Measurements from ENCODE around the gene ZBTB21.
"Not testable (repeated sequence)": the region's sequence is repeated elsewhere in the genome, so short reads cannot be mapped to it uniquely, and the experiment has no call there.

ZBTB21 gene

DNA sequence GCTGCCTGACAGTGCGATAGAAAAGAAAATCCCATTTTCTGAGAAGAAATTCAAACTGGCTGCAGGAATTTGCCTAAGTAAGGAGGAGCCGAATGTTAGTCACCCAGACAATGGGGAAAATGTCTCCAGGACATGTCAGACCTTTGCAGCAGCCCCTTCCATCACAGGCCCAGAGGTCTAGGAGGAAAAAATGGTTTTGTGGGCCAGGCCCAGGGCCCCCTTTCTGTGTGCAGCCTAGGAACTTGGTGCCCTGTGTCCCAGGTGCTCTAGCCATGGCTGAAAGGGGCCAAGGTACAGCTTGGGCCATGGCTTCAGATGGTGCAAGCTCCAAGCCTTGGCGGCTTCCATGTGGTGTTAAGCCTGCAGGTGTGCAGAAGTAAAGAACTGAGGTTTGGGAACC lies 14.6 kb downstream of the ZBTB21 start:
- no peak for DNase-seq (ENCODE audit: low read depth, low spot score)

DNA sequence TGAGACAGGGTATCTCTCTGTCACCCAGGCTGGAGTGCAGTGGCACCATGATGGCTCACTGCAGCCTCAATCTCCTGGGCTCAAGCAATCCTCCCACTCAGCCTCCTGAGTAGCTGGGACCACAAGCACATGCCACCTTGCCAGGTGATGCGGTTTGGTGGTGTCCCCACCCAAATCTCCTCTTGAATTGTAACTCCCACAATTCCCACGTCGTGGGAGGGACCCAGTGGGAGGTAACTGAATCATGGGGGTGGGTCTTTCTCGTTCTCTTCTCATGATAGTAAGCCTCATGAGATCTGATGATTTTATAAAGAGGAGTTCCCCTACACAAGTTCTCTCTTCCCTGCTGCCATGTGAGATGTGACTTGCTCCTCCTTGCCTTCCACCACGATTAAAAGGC lies 15.5 kb downstream of the ZBTB21 start:
- not testable (repeated sequence) for DNase-seq (ENCODE audit: low read depth, low spot score)

GRCh38 chr21:41993744-41994143 lies 16.4 kb downstream of the ZBTB21 start:
- no peak for DNase-seq (ENCODE audit: low read depth, low spot score)

- DNase-seq (ENCODE audit: low read depth, low spot score): no peak
Measured at GRCh38 chr21:41992576-41992975, 17.6 kb downstream of the ZBTB21 start.

GRCh38 chr21:41991659-41992058 lies 18.5 kb downstream of the ZBTB21 start:
- DNase-seq (ENCODE audit: low read depth, low spot score): no peak

DNA sequence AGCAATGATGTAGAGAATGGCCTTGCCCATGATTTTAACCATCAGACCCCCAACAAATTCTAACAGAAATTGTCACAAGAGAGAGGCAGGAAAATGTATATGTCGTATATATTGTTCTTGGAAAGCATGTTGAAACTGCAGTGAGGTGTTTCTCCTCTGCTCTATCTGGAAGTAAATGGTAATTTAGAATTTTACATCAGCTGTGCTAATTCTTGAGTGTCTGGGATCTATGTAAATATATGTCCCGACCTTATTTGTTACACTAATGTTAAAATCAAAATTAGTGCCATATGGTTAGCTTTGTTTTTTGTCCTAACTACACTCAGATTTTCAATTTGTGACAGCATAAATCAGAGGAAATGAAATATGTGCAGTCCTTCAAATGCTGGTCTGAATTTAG lies 20.5 kb downstream of the ZBTB21 start:
- no peak for DNase-seq (ENCODE audit: low read depth, low spot score)

DNA sequence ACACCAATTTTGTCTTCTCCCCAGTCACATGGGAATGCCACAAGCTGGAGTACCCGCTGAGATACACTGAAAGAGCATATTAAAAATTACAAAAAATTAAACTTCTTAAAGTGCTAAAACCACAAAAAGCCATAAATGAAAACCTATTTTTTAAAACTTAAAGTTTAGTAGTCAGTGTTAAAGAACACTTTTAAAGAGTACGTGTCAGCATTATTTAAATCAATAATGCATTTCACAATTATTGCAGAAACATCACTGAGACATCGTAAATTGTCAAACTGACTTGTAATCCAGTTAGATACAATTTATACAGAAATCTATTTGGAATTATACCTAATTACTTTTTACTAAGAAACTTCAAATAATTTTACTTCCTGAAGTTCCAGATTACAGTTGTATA lies 22.9 kb downstream of the ZBTB21 start:
- no peak for DNase-seq (ENCODE audit: low read depth, low spot score)

DNA sequence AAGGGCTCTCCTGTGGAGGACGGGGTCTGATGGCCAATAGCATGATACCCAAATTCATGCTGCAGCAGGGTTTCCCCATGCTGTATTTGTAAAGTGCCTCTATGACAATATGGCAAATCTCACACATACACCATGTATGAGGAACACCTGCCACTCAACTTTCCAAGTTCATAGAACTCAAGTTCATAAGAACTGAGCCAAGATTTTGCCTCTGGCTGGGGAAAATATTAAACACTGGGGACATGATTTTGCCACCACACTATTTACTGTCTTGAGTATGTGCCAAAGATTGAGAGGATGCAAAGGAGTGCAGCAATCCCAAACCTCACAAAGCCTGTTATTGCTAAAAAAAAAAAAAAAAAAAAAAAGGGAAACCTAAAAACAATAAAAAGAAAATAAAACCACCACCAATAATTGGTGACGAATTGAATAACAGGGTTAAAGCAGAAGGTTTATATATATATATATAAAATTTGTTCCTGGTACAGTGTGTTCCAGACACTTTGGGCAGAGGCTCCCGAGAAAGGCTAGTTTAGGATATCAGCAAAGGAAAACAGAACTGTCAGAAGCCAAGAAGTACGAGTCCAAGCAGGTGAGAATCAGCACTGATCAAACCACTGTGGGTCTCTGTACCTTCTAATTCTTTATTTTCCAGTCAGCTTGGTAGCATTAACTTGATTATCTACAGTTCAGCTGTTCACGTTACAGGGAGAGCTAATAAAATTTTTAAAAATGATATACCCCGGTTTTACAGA lies 24.3 kb downstream of the ZBTB21 start:
- no peak for DNase-seq (ENCODE audit: low read depth, low spot score)

- no peak for DNase-seq (ENCODE audit: low read depth, low spot score)
Measured at GRCh38 chr21:41983229-41983628, 26.9 kb downstream of the ZBTB21 start.

DNA sequence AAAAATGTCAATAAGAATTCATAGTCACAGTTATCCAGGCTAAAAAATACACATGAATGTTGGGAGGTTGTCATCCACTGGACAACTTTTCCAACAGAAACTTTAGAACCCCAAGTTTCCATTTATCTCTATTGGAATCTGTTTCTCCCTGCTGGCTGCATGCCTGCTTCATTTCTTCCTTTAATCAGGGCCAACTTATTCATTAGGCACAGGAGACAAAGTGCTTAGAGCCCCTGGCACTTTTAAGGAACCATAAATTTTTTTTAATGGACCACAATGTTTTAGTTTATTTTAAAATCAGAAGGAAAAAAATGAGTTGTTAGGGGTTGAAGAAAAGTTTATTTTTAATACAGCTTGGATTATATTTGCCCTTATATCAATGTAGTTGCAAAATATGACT lies 29.6 kb downstream of the ZBTB21 start:
- no peak for DNase-seq (ENCODE audit: low read depth, low spot score)

- no peak for DNase-seq (ENCODE audit: low read depth, low spot score)
Measured at GRCh38 chr21:41979751-41980369, 30.3 kb downstream of the ZBTB21 start.

- DNase-seq (ENCODE audit: low read depth, low spot score): no peak
Measured at GRCh38 chr21:41979335-41979734, 30.8 kb downstream of the ZBTB21 start.

GRCh38 chr21:41977034-41977950 lies 32.9 kb downstream of the ZBTB21 start:
- no peak for DNase-seq (ENCODE audit: low read depth, low spot score)

DNA sequence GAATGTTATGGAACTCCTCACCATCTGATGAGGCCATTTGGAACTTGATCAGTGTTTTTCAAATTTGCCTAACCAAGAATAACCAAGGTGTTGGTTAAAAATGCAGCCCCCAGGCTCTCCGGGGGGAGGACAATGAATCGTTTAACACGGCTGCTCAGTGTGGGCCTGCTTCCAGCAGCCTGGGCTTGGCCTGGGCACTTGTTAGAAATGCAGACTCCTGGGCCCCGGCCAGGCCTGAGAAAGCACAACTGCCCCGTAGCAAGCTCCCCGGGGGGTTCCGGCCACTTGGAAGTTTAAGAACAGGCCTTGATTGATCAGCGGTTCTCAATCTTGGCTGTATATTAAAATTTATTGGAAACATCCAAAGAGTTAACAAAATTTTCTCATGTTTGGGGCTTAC lies 33.5 kb downstream of the ZBTB21 start:
- DNase-seq (ENCODE audit: low read depth, low spot score): no peak

DNA sequence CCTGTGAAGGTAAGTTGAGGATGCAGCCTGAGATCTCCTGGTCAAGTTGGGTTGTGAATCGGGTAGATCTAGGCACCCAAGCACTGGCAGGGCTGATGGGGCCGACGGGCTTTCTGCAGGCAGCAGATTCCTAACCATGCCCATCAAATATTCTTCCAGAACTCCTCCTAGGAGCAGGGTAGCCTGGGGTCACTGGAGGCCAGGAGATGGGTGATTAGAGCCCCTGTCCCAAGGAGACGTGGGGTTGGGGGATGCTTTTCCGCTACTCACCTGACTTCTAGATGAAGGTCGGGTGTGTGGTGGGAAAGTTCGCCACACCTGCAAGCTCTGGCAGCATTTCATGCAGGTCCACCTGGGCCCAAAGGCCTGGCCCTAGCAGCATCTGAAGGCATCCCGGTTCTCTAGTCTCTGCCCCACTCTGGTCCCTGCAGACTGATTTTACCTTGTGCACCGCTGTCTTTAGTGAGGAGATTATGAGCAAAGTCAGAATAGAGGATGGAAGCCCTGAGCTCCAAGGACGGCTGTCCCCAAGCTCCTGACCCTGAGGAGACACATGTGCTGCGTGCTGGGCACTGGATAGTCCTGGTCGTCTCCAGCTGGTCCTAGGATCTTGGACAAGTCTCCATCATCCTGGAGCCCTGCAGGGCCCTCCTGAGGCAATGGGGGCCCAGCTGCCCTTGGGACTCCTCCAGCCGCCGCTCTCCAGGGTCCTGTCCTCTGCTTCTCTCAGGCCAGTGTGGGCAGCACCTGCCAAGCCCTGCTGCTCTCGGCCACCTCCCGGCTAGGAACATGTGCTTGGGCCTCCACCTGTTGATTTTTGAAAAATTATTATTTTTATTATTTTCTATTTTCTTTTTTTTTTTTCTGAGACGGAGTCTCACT lies 34.5 kb downstream of the ZBTB21 start:
- DNase-seq (ENCODE audit: low read depth, low spot score): no peak

- DNase-seq (ENCODE audit: low read depth, low spot score): no peak
Measured at GRCh38 chr21:41974752-41975053, 35.5 kb downstream of the ZBTB21 start.

DNA sequence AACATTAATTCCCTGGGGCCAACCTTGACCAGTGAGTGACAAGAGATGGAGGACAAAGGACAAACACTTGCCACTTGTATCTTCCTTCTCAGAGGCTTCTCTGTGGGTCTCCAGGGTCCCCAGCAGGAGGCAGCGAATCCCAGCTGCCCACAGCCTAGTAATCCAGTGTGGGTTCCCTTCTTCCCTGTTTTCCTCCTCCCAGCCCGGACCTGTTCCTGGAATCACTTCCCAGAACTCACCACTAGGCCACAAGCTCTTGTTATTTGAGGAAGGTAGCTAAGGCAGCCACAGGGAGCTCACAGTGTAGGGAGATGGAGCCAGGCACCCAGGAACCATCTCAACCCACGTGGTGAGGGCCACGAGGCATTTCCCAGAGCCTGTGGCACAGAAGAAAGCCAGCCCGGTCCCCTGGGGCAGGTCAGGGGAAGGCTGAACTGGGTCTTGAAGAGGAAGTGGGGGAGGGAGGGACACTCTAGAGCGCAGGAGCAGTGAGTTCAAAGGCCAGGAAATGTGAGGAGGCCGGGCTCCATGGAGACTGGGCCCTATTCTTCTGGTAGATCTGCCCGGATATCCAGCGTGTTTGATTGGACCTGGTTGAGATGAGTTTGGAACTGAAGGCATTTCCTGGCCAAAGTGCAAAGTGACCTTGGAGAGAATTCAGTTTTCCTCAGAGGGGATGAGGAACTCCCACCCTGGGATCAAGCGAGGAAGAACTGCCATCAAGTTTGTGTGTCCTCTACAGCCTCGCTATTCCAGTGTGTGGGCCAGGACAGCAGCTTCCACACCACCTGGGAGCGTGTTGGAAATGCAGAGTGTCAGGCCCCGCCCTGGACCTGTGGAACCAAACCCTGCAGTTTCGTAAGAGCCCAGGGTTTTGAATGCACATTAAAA lies 36.1 kb downstream of the ZBTB21 start:
- DNase-seq (ENCODE audit: low read depth, low spot score): no peak

GRCh38 chr21:41973427-41973831 lies 36.7 kb downstream of the ZBTB21 start:
- DNase-seq (ENCODE audit: low read depth, low spot score): no peak

GRCh38 chr21:41972511-41973205 lies 37.5 kb downstream of the ZBTB21 start:
- DNase-seq (ENCODE audit: low read depth, low spot score): no peak

GRCh38 chr21:41971891-41972290 lies 38.3 kb downstream of the ZBTB21 start:
- no peak for DNase-seq (ENCODE audit: low read depth, low spot score)
